Mesenchymal stem cell (in vitro differentiated cells and primary cell): Measurements from ENCODE around the gene KCNN3.

Experiments
- DNase-seq: peaks from one replicate; pipeline ENCODE4 v3.0.0-alpha.2; 2013
- H2AFZ ChIP-seq: one replicate; pipeline ENCODE4 v1.6.1; 2013; ENCODE audit warnings: low read depth, mild to moderate bottlenecking, control low read depth, inconsistent platforms, low read length, moderate library complexity
- H2AK5ac ChIP-seq: 2 replicates; pipeline ENCODE4 v1.6.1; 2013; ENCODE audit warnings: low read length, moderate library complexity, mild to moderate bottlenecking, inconsistent platforms; ENCODE audit not compliant: severe bottlenecking
- H2BK120ac ChIP-seq: one replicate; pipeline ENCODE4 v1.6.1; 2013; ENCODE audit warnings: low read depth, mild to moderate bottlenecking, inconsistent platforms, low read length, moderate library complexity
- H2BK12ac ChIP-seq, 2 experiments: one replicate each; pipeline ENCODE4 v1.6.1; 2013; ENCODE audit warnings: inconsistent platforms in 2 of 2, low read length in 2 of 2, mild to moderate bottlenecking in 2 of 2, moderate library complexity in 2 of 2, control low read depth in 1 of 2
- H2BK15ac ChIP-seq: one replicate; pipeline ENCODE4 v1.6.1; 2013; ENCODE audit warnings: mild to moderate bottlenecking, low read depth, inconsistent platforms; ENCODE audit not compliant: poor library complexity, severe bottlenecking
- H2BK5ac ChIP-seq: 2 replicates; pipeline ENCODE4 v1.6.1; 2013; ENCODE audit warnings: low read depth, mild to moderate bottlenecking, low read length, control low read depth, inconsistent platforms; ENCODE audit not compliant: poor library complexity, severe bottlenecking
- H3K14ac ChIP-seq, 2 experiments: one replicate each; pipeline ENCODE4 v1.6.1; 2013; ENCODE audit warnings: inconsistent platforms in 2 of 2, low read length in 2 of 2, control low read depth in 1 of 2, mild to moderate bottlenecking in 1 of 2, moderate library complexity in 1 of 2
- H3K18ac ChIP-seq, 2 experiments: one replicate each; pipeline ENCODE4 v1.6.1; 2013; ENCODE audit warnings: inconsistent platforms in 2 of 2, low read length in 2 of 2, control low read depth in 1 of 2, low read depth in 1 of 2, mild to moderate bottlenecking in 1 of 2
- H3K23ac ChIP-seq, 2 experiments: one replicate each; pipeline ENCODE4 v1.6.1; 2013; ENCODE audit warnings: inconsistent platforms in 2 of 2, low read length in 2 of 2, mild to moderate bottlenecking in 2 of 2, moderate library complexity in 2 of 2, control low read depth in 1 of 2
- H3K27ac ChIP-seq: 2 replicates; pipeline ENCODE4 v1.5.1; 2013; ENCODE audit warnings: mild to moderate bottlenecking, moderate library complexity, low read length, control low read depth, inconsistent platforms; ENCODE audit not compliant: poor library complexity, severe bottlenecking
- H3K27me3 ChIP-seq, 2 experiments: 2 replicates each; pipeline versions ENCODE4 v1.6.1 to v1.7.0; 2013; ENCODE audit warnings: low read length in 2 of 2, mild to moderate bottlenecking in 2 of 2, moderate library complexity in 2 of 2, control low read depth in 1 of 2, inconsistent platforms in 1 of 2; ENCODE audit not compliant: control insufficient read depth in 1 of 2, insufficient read depth in 1 of 2
- H3K36me3 ChIP-seq, 2 experiments: 2 replicates each; pipeline versions ENCODE4 v1.6.1 to v1.7.0; 2013; ENCODE audit warnings: low read length in 2 of 2, control low read depth in 1 of 2, inconsistent platforms in 1 of 2, low read depth in 1 of 2, mild to moderate bottlenecking in 1 of 2; ENCODE audit not compliant: insufficient read depth in 2 of 2, control insufficient read depth in 1 of 2
- H3K4ac ChIP-seq, 2 experiments: one replicate each; pipeline ENCODE4 v1.6.1; 2013; ENCODE audit warnings: inconsistent platforms in 2 of 2, low read length in 2 of 2, mild to moderate bottlenecking in 2 of 2, moderate library complexity in 2 of 2, control low read depth in 1 of 2, low read depth in 1 of 2
- H3K4me1 ChIP-seq: 2 replicates; pipeline ENCODE4 v1.6.1; 2013; ENCODE audit warnings: low read depth, low read length, control low read depth; ENCODE audit not compliant: control insufficient read depth, insufficient read depth
- H3K4me2 ChIP-seq: 2 replicates; pipeline ENCODE4 v1.6.1; 2013; ENCODE audit warnings: low read length, mild to moderate bottlenecking, inconsistent platforms; ENCODE audit not compliant: poor library complexity, severe bottlenecking
- H3K4me3 ChIP-seq, 2 experiments: 2 replicates each; pipeline versions ENCODE4 v1.5.1 to v1.7.0; 2013; ENCODE audit warnings: low read length in 2 of 2, mild to moderate bottlenecking in 2 of 2, control low read depth in 1 of 2, low read depth in 1 of 2; ENCODE audit not compliant: insufficient read depth in 1 of 2
- H3K79me1 ChIP-seq: replicated peaks from 2 replicates; pipeline ENCODE4 v1.6.1; 2013; ENCODE audit warnings: mild to moderate bottlenecking, control low read depth, low read length, inconsistent platforms; ENCODE audit not compliant: poor library complexity, severe bottlenecking
- H3K9ac ChIP-seq: 2 replicates; pipeline ENCODE4 v1.7.0; 2013; ENCODE audit warnings: mild to moderate bottlenecking, low read length, moderate library complexity
- H3K9me3 ChIP-seq: 2 replicates; pipeline ENCODE4 v1.7.0; 2013; ENCODE audit warnings: mild to moderate bottlenecking, low read length; ENCODE audit not compliant: control insufficient read depth
- H4K8ac ChIP-seq: one replicate; pipeline ENCODE4 v1.6.1; 2013; ENCODE audit warnings: inconsistent platforms, mild to moderate bottlenecking, low read length, moderate library complexity
- H4K91ac ChIP-seq: one replicate; pipeline ENCODE4 v1.6.1; 2013; ENCODE audit warnings: mild to moderate bottlenecking, low read length, inconsistent platforms
- WGBS: methylation state at CpG from one replicate; pipeline ENCODE4 v1.1.7; 2013; ENCODE audit warnings: mixed read lengths; 5-methylcytosine and 5-hydroxymethylcytosine counted together

Gene KCNN3

DNA sequence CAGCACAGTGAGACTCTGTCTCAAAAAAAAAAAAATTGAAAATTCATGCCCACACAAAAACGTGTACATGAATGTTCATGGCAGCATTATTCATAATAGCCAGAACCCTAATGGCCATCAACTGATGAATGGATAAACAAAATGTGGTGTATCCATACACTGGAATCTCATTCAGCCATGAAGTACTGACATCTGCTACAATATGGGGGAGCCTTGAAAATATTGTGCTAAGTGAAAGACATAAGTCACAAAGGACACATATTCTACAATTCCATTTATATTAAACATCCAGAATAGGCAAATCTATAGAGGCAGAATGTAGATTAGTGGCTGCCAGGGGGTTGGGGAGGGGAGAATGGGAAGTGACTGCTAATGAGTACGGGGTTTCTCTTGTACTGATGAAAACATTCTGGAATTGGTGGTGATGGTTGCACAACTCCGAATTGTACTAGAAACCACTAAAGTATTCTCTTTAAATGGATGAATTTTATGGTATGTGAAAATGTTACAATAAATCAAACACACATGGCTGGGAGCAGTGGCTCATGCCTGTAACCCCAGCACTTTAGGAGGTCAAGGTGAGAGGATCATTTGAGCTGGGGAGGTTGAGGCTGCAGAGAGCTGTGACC is 33.0 kb upstream of the KCNN3 start:
- WGBS = 50% methylated on average over 1 of the region's 3 CpGs

DNA sequence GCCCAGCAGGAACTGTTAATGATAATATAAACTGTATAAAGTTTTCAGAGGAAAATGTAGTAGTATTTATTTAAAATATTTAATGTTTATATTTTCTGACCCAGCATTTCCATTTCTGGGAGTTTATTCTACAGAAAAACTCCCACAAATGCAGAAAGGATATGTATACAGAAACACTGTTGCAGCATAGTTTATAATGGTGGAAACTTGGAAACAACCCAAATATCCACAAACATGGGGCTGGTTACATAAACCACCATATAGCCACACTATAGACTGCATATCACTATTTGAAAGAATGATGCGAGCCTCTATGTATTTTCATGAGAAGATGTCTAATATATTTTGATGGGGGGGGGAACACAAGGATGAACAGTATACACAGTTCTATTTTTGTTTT is 31.5 kb upstream of the KCNN3 start:
- no peak overlapping the region for H2AK5ac ChIP-seq
- peaks cover 9 to 16% of the 10 kb centered on the region in 2 experiments for H3K27me3 ChIP-seq
- H3K79me1 ChIP-seq = no peaks in the 10 kb centered on the region
- H3K4me3 ChIP-seq = no peak overlapping the region
- H3K36me3 ChIP-seq = no peaks in the 10 kb centered on the region
- no peak overlapping the region for H3K18ac ChIP-seq
- H3K23ac ChIP-seq = no peak overlapping the region
- H3K9ac ChIP-seq = no peak overlapping the region
- H3K4me1 ChIP-seq = no peaks in the 10 kb centered on the region
- H2AFZ ChIP-seq = no peak overlapping the region
- 100% methylated on average over 1 of the region's 1 CpG for WGBS
- H3K14ac ChIP-seq = no peak overlapping the region
- H4K91ac ChIP-seq = no peak overlapping the region
- H3K4ac ChIP-seq = no peak overlapping the region
- H2BK15ac ChIP-seq = no peak overlapping the region
- no peak overlapping the region for H3K27ac ChIP-seq
- peak; percentile 47 for DNase-seq
- H3K4me2 ChIP-seq = no peak overlapping the region
- H4K8ac ChIP-seq = no peak overlapping the region
- no peak overlapping the region for H2BK12ac ChIP-seq
- H2BK120ac ChIP-seq = no peak overlapping the region
- no peak overlapping the region for H2BK5ac ChIP-seq
- no peaks in the 10 kb centered on the region for H3K9me3 ChIP-seq

More for the DNA sequence above, 33.0 kb upstream of the KCNN3 start:
- Histone ChIP-seq H3K9ac (no peak overlapping the region), H2BK5ac (no peak overlapping the region), H3K14ac (no peak overlapping the region), H3K4me1 (no peaks in the 10 kb centered on the region), H3K18ac (no peak overlapping the region), H2AFZ (peak overlapping the region; percentile 10), H4K8ac (no peak overlapping the region), H3K27me3 (peaks cover 0 to 7% of the 10 kb centered on the region in 2 experiments), H2AK5ac (no peak overlapping the region), H3K4me2 (no peak overlapping the region), H3K79me1 (no peaks in the 10 kb centered on the region), H2BK120ac (no peak overlapping the region), H3K4me3 (no peak overlapping the region), H3K23ac (no peak overlapping the region), H2BK15ac (no peak overlapping the region), H3K36me3 (no peaks in the 10 kb centered on the region), H3K4ac (no peak overlapping the region), H4K91ac (peak overlapping the region; percentile 66), H2BK12ac (no peak overlapping the region), H3K27ac (no peak overlapping the region), H3K9me3 (peaks cover 6% of the 10 kb centered on the region)
- DNase-seq = no peak

DNA sequence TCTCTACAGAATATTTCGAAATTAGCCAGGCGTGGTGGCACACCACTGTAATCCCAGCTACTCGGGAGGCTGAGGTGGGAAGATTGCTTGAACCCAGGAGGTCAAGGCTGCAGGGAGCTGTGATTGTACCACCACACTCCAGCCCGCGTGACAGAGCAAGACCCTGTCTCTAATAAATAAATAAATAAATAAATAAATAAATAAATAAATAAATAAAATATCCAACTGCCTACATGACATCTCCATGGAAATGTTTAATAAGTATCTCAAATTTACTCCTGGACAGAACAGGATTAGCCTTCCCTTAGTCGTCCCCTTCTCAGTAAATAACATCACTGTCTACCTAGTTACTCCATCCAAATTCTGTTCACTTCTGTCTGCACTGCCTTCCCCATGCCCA is 29.0 kb upstream of the KCNN3 start:
- Histone ChIP-seq H3K36me3 (no peaks in the 10 kb centered on the region), H4K8ac (no peak overlapping the region), H2BK120ac (no peak overlapping the region), H3K14ac (no peak overlapping the region), H3K4me2 (no peak overlapping the region), H2BK12ac (no peak overlapping the region), H2BK15ac (no peak overlapping the region), H3K4me3 (no peak overlapping the region), H4K91ac (peak overlapping the region; percentile 75), H3K4me1 (no peaks in the 10 kb centered on the region), H3K27ac (no peak overlapping the region), H3K4ac (no peak overlapping the region), H3K27me3 (peaks cover 11 to 33% of the 10 kb centered on the region in 2 experiments), H2AFZ (no peak overlapping the region), H2BK5ac (no peak overlapping the region), H3K18ac (no peak overlapping the region), H3K9me3 (no peaks in the 10 kb centered on the region), H3K9ac (no peak overlapping the region), H3K79me1 (no peaks in the 10 kb centered on the region), H2AK5ac (no peak overlapping the region), H3K23ac (no peak overlapping the region)
- WGBS = 80% methylated on average over 4 of the region's 6 CpGs
- DNase-seq = no peak

DNA sequence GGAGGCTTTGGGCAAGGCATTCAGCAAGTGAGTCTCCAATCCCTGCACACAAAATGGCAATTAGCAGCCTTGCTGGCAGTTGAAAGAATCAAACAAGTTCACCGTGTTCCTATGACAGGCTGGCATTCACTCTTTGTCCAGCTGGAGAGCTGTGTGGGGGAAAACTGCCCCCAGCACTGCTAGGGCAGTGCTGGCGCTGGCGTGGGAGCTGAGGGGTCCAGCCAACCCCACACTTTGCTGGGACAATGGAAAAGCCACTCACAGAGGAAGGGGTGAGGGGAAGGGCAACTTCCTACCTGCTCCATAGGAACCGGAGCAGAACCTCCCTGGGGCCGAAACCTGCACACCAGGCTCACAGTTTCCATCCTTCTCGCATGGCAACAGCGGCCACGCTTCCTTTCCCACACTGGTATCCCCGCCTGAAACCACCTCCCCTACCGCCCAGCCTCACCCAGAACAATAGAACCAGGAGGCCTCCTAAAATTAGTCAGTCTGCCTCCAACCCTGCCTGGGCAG is 26.7 kb upstream of the KCNN3 start:
- H2BK120ac ChIP-seq = no peak overlapping the region
- H2BK5ac ChIP-seq = no peak overlapping the region
- no peak for DNase-seq
- peak overlapping the region; percentile 63 for H2BK15ac ChIP-seq
- no peak overlapping the region for H2AK5ac ChIP-seq
- H3K14ac ChIP-seq = peak overlapping the region in 1 of 2 experiments; percentile 65
- H3K18ac ChIP-seq = no peak overlapping the region
- H2BK12ac ChIP-seq = no peak overlapping the region
- H3K4me1 ChIP-seq = no peaks in the 10 kb centered on the region
- no peak overlapping the region for H3K4ac ChIP-seq
- no peak overlapping the region for H3K4me2 ChIP-seq
- no peaks in the 10 kb centered on the region for H3K79me1 ChIP-seq
- H3K9me3 ChIP-seq = no peaks in the 10 kb centered on the region
- 86% methylated on average over 10 of the region's 10 CpGs for WGBS
- H3K27me3 ChIP-seq = peaks cover 11 to 33% of the 10 kb centered on the region in 2 experiments
- no peaks in the 10 kb centered on the region for H3K36me3 ChIP-seq
- H4K8ac ChIP-seq = no peak overlapping the region
- no peak overlapping the region for H2AFZ ChIP-seq
- peak overlapping the region; percentile 72 for H4K91ac ChIP-seq
- no peak overlapping the region for H3K23ac ChIP-seq
- H3K4me3 ChIP-seq = no peak overlapping the region
- no peak overlapping the region for H3K9ac ChIP-seq
- no peak overlapping the region for H3K27ac ChIP-seq
